Hippocampal formation (tissue), 2 donors: ENCODE measurements around the gene RNF14.

Experiments used
- DNase-seq, 2 donors: peaks; one replicate each; lab custom pipeline; 2025; lab: John Stamatoyannopoulos, UW

The RNF14 gene

GRCh38 chr5:141948812-141949211 lies 20.1 kb upstream of the RNF14 start:
- DNase-seq, result no peak

- no peak for DNase-seq
Measured at GRCh38 chr5:141949511-141949910, 19.4 kb upstream of the RNF14 start.

- no peak for DNase-seq
Measured at GRCh38 chr5:141950207-141951005, 18.5 kb upstream of the RNF14 start.

GRCh38 chr5:141951332-141951781 lies 17.5 kb upstream of the RNF14 start:
- DNase-seq, result no peak

GRCh38 chr5:141952020-141952419 lies 16.9 kb upstream of the RNF14 start:
- no peak for DNase-seq

- DNase-seq, result no peak
Measured at GRCh38 chr5:141954194-141954593, 14.7 kb upstream of the RNF14 start.

GRCh38 chr5:141957367-141957996 lies 11.4 kb upstream of the RNF14 start:
- no peak for DNase-seq

- no peak for DNase-seq
Measured at GRCh38 chr5:141958113-141958512, 10.8 kb upstream of the RNF14 start, which contains the start of gene PCDH12. Gene PCDH12, minus strand, starts transcription at chr5:141958202. Its CDS starts 351 bp downstream, at chr5:141957851.

- no peak for DNase-seq
Measured at GRCh38 chr5:141958546-141959172, 10.2 kb upstream of the RNF14 start.

GRCh38 chr5:141960018-141960417 lies 8.9 kb upstream of the RNF14 start:
- DNase-seq, result no peak

GRCh38 chr5:141960449-141961323 lies 8.2 kb upstream of the RNF14 start:
- peak; percentile 84 to 89 for DNase-seq

- no peak for DNase-seq
Measured at GRCh38 chr5:141961466-141961865, 7.4 kb upstream of the RNF14 start.

GRCh38 chr5:141963701-141964100 lies 5.2 kb upstream of the RNF14 start:
- DNase-seq, result no peak

- no peak for DNase-seq
Measured at GRCh38 chr5:141965071-141965470, 3.8 kb upstream of the RNF14 start.

GRCh38 chr5:141966275-141966962 lies 2.5 kb upstream of the RNF14 start:
- DNase-seq, result no peak

GRCh38 chr5:141966963-141967333 lies 2.0 kb upstream of the RNF14 start:
- DNase-seq, result no peak

- no peak for DNase-seq
Measured at GRCh38 chr5:141969783-141970771, 1.2 kb downstream of the RNF14 start.

- no peak for DNase-seq
Measured at GRCh38 chr5:141973871-141974595, 5.1 kb downstream of the RNF14 start.

GRCh38 chr5:141976176-141976575 lies 7.3 kb downstream of the RNF14 start:
- no peak for DNase-seq
